ENCODE data around the gene ATOX1. TPM values are rescaled to one million over a fixed set of nuclear protein-coding genes. Genes with fewer than 3 reads are reported as not detected.

Gene ATOX1
- total RNA-seq, 1 donor from 2014 or later: 55.9 TPM

GRCh38 chr5:151770383-151771258 lies 12.2 kb upstream of the ATOX1 start:
- peak; percentile 82 for DNase-seq (ENCODE audit: low read depth)

GRCh38 chr5:151766975-151767374 lies 8.5 kb upstream of the ATOX1 start:
- no peak for DNase-seq (ENCODE audit: low read depth)

- DNase-seq (ENCODE audit: low read depth): no peak
Measured at GRCh38 chr5:151764801-151765200, 6.4 kb upstream of the ATOX1 start.

GRCh38 chr5:151758141-151758429 lies 346 bp downstream of the ATOX1 start:
- no peak for DNase-seq (ENCODE audit: low read depth)

GRCh38 chr5:151757233-151758140 lies 944 bp downstream of the ATOX1 start:
- peak; percentile 32 for DNase-seq (ENCODE audit: low read depth)

- DNase-seq (ENCODE audit: low read depth): no peak
Measured at GRCh38 chr5:151755383-151755782, 3.0 kb downstream of the ATOX1 start.

GRCh38 chr5:151751593-151751992 lies 6.8 kb downstream of the ATOX1 start:
- DNase-seq (ENCODE audit: low read depth): no peak

- DNase-seq (ENCODE audit: low read depth): peak; percentile 22
Measured at GRCh38 chr5:151751091-151751490, 7.3 kb downstream of the ATOX1 start.

- no peak for DNase-seq (ENCODE audit: low read depth)
Measured at GRCh38 chr5:151750121-151750520, 8.3 kb downstream of the ATOX1 start.

GRCh38 chr5:151745071-151745705 lies 13.2 kb downstream of the ATOX1 start:
- DNase-seq (ENCODE audit: low read depth): peak; percentile 62

- no peak for DNase-seq (ENCODE audit: low read depth)
Measured at GRCh38 chr5:151743530-151743929, 14.9 kb downstream of the ATOX1 start.

- DNase-seq (ENCODE audit: low read depth): peak; percentile 80
Measured at GRCh38 chr5:151742870-151743294, 15.5 kb downstream of the ATOX1 start.

GRCh38 chr5:151741678-151742423 lies 16.6 kb downstream of the ATOX1 start:
- peak; percentile 38 for DNase-seq (ENCODE audit: low read depth)

- DNase-seq (ENCODE audit: low read depth): peak; percentile 56
Measured at GRCh38 chr5:151740958-151741373, 17.5 kb downstream of the ATOX1 start.

- peak; percentile 96 for DNase-seq (ENCODE audit: low read depth)
Measured at GRCh38 chr5:151740336-151740942, 18.0 kb downstream of the ATOX1 start.

- DNase-seq (ENCODE audit: low read depth): peak; percentile 81
Measured at GRCh38 chr5:151739939-151740335, 18.5 kb downstream of the ATOX1 start.

- peak; percentile 37 for DNase-seq (ENCODE audit: low read depth)
Measured at GRCh38 chr5:151739395-151739794, 19.0 kb downstream of the ATOX1 start.

- DNase-seq (ENCODE audit: low read depth): no peak
Measured at GRCh38 chr5:151738125-151738848, 20.1 kb downstream of the ATOX1 start.

GRCh38 chr5:151737431-151737830 lies 21.0 kb downstream of the ATOX1 start:
- DNase-seq (ENCODE audit: low read depth): no peak

GRCh38 chr5:151735646-151736045 lies 22.8 kb downstream of the ATOX1 start:
- no peak for DNase-seq (ENCODE audit: low read depth)

Measured in myocyte (in vitro differentiated cells).